GM21576 (cell line): ENCODE measurements around the gene FZD7.

Experiments used
- ATAC-seq: cut with Tn5 transposase; IDR thresholded peaks from one replicate; pipeline ENCODE4 v1.9.1; 2021; ENCODE audit warnings: mild to moderate bottlenecking, moderate library complexity; ENCODE audit not compliant: unreplicated experiment

The FZD7 gene

DNA sequence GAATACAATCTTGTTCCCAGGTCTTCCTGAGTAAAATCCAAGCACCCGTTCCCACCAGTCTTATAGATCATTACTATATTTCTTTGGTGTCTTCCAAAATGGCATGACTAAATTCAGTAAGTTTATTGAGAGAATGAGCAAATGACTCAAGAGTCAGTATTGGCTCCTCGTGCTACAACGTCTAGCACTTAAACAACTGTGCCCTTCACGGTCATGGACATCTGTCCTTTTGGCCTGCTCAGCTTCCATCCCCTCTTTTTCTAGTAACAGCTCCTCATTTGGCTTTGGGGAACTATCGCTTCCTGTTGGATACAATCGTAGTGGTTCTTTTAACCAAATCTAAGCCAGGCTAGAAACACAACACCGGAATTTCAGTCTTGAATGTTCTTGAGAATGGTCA lies 24.1 kb upstream of the FZD7 start:
- ATAC-seq = no peak

DNA sequence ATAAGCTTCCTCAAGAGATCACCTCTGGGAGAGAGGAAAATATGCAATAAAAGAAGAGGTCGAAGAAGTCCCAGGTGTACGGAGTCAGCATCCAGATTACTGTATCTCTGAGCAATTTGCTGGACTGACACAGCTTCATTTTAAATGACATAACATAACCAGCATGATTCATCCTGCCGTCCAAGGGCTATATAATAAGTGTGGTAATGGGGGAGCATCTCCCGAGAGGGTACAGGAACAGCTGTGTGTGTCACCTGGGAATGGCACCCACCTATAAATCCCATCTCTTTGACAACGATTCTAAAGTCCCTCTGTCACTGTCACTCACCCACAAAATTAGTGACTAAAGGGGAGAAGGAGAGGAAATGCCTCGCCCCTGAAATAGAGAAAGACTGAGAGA lies 19.3 kb upstream of the FZD7 start:
- ATAC-seq = no peak

GRCh38 chr2:202014759-202015211 lies 18.9 kb upstream of the FZD7 start:
- ATAC-seq = no peak

GRCh38 chr2:202015471-202015870 lies 18.2 kb upstream of the FZD7 start:
- no peak for ATAC-seq

DNA sequence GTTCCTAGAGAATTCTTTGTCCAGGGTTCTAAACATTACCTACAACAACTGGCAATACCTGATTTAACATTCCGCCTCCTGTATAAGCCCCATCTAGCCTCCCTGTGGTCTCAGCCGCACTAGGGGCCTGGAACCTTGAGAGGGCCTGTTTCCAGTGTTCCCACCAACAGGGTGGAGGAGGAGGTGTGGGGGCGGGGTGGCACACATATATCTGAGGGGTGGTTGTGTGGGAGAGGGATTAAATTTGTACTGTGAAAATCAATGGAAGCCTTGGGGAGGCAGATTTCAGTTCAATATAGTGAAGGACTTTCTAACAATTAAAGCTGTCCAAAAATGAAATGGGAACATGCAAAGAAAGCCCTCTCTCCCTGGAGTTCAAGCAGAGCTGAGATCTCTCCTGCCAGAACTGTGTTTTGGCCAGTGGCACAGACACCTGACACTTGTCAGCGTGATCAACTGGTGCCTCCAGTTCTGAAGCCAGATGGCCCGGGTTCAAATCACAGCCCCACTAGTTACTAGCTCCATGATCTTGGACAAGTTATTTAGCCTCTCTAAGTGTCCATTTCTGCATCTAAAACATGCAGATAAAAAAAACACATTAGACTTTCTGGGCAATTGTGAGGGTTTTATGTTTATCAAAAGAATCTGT lies 17.0 kb upstream of the FZD7 start:
- no peak for ATAC-seq

DNA sequence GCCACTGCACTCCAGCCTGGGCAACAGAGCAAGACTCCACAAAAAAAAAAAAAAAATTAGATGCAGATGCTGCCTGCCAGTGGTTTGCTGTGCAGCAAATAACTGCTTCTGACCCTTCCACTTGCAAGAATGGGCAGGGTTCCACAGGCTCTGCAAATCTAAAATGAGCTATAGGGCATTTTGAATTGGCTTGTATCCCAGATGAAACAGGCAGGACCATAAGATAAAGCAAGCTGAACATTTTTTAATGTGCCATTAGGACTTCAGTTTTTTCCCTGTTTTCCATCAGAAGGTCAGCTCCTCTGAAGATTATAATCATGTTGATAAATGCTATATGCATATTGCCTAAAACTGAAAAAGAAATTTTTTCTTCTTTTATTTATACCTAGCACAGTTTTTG lies 15.7 kb upstream of the FZD7 start:
- no peak for ATAC-seq

DNA sequence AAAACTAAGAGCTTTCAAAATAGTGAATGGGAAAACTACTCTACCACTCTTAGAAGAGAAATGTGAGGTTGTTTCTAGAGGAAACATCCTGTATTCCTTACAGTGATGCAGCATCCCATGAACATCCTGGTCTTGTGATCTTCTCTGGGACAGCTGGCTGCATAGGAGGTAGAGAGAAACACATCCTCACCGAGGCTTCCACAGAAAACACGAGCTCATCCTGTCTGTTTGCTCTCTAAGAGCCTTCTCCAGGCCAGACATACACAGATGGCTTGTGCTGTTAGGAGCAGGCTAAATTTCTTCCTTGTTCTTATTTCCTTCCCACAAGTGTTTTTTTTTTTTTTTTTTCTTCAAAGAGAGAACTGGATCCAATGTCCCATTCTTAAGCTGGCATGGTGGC lies 14.7 kb upstream of the FZD7 start:
- no peak for ATAC-seq

GRCh38 chr2:202019689-202020450 lies 13.8 kb upstream of the FZD7 start:
- no peak for ATAC-seq

GRCh38 chr2:202022755-202023154 lies 10.9 kb upstream of the FZD7 start:
- ATAC-seq = no peak

DNA sequence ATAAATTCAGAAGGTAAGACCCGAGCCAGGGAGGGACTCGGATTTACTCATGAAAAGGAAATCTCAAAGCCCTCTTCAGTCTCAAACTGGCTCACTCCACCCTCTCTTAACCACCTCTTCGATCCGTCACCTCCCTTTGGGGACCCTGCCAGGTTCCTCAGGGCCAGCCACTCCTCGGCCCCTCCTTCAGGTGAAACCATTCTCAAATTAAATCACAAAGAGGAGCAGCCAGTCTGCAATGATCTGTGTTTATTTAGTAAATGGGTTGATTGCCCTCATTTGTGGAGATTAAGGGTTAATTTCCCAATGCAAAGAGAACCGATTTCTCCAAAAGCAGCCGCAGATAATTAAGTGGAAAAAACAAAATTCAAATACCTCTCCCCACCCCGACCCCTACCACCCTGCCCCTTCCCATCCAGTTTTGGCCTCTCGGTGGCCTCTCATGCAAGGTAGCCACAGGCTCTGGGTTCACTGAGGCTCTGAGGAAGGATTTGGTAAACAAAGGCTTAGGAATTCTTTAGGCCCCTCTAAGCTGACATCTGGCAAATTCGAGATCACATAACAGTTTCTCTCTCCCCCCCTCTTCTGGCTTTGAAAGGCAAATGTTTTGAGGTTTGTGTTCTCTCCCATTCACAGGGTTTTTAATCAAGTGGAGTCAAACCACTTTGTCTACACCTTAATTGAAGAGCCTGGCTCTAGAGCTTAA lies 10.3 kb upstream of the FZD7 start:
- ATAC-seq = no peak

GRCh38 chr2:202023904-202024266 lies 9.8 kb upstream of the FZD7 start:
- ATAC-seq = no peak

DNA sequence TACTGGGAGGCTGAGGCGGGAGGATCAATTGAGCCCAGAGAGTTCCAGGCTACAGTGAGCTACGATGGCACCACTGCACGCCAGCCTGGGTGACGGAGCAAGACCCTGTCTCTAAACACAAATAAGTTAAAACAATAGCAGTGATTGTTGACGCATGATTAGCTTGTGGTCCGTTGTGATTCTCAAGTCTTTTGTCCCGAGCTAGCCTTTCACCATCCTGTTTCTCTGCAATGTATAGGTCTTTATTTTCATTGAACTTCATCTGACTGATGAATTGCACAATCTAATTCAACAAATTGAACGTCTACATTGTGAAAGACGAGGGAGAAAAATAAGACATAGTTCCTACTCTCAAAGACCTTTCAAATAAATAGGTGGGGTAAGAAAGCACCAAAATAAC lies 8.8 kb upstream of the FZD7 start:
- ATAC-seq = no peak

DNA sequence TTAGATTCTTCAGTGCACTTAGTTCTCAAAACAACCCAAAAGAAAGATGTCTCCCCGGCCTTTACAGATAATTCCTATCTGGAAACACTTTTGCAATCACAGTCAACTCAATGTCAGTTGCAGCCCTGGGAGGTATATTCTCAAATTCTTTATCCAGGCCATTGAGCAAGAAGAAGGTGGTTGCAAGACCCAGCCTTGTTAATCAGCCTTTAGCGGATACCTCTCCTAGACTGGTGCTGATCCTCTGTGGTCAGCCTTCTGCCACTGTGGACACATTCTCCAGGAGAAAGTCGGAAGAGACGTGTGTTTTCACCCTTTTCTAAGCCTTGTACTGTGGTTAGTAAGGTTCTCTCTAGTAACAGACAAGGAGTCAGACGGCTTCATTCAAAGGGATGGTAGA lies 7.8 kb upstream of the FZD7 start:
- no peak for ATAC-seq

- no peak for ATAC-seq
Measured at GRCh38 chr2:202026507-202026906, 7.1 kb upstream of the FZD7 start.

GRCh38 chr2:202030691-202031090 lies 3.0 kb upstream of the FZD7 start:
- ATAC-seq = no peak

DNA sequence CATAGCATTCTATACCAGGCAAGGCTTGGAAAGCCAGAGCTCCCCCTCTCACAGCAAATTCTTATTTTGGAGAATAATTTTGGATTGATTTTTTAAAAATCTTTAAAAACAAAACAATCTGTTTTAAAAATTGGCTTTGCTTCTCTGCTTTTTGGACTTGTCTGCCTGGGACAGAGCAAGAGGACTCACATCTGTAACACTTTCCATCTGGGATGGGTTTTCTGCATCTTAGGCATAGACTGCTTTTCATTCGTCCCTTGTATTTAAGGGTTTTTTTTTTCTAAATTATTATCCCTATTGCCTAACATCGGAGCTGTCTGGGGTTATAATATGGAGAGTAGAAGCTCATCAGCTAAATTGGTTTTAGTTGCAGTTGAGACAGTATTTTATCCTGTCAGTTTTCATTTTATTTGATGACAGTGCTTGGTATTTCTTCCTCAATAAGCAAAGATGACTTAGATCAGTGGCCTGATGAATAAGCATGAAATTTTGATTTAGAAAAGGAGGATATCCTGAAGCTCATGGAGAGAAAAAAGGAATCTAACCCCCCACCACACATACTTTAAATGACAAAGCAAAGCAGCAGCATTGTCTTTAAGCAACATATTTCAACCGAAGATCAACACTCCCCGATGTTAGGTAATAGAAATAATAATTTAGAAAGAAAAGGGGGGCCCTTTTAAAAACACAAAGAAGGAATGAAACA lies 2.3 kb upstream of the FZD7 start:
- no peak for ATAC-seq

GRCh38 chr2:202032846-202033316 lies 774 bp upstream of the FZD7 start:
- peak; percentile 5 for ATAC-seq

DNA sequence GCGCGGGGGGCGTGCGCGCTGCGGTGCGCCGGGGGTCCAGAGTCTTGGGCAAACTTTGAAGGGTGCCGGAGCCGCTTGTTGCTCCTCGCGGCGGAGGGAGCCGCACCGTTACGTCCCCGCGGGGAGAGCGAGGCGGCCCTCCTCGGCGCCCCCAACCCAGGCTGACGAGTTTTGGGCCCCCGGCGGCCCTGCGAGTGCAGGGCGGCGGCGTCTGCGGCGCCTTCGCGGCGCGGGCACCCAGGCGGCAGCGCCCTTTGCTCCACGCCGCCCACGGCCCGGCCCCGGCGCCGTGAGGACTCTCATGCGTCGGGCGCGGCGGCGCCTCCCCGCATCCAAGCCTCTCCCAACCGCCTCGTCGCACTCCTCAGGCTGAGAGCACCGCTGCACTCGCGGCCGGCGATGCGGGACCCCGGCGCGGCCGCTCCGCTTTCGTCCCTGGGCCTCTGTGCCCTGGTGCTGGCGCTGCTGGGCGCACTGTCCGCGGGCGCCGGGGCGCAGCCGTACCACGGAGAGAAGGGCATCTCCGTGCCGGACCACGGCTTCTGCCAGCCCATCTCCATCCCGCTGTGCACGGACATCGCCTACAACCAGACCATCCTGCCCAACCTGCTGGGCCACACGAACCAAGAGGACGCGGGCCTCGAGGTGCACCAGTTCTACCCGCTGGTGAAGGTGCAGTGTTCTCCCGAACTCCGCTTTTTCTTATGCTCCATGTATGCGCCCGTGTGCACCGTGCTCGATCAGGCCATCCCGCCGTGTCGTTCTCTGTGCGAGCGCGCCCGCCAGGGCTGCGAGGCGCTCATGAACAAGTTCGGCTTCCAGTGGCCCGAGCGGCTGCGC lies 814 bp downstream of the FZD7 start:
- no peak for ATAC-seq

DNA sequence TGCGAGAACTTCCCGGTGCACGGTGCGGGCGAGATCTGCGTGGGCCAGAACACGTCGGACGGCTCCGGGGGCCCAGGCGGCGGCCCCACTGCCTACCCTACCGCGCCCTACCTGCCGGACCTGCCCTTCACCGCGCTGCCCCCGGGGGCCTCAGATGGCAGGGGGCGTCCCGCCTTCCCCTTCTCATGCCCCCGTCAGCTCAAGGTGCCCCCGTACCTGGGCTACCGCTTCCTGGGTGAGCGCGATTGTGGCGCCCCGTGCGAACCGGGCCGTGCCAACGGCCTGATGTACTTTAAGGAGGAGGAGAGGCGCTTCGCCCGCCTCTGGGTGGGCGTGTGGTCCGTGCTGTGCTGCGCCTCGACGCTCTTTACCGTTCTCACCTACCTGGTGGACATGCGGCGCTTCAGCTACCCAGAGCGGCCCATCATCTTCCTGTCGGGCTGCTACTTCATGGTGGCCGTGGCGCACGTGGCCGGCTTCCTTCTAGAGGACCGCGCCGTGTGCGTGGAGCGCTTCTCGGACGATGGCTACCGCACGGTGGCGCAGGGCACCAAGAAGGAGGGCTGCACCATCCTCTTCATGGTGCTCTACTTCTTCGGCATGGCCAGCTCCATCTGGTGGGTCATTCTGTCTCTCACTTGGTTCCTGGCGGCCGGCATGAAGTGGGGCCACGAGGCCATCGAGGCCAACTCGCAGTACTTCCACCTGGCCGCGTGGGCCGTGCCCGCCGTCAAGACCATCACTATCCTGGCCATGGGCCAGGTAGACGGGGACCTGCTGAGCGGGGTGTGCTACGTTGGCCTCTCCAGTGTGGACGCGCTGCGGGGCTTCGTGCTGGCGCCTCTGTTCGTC lies 1.7 kb downstream of the FZD7 start:
- ATAC-seq = no peak
